GM19372 (cell line): ENCODE results near the gene TICAM1.
A peak's percentile ranks its signal among the peaks of the same experiment; 100 is the strongest.
"Not testable (repeated sequence)": the region's sequence is repeated elsewhere in the genome, so short reads cannot be mapped to it uniquely, and the experiment has no call there.

ENCODE experiments used
- ATAC-seq: cut with Tn5 transposase; IDR thresholded peaks from one replicate; pipeline ENCODE4 v1.9.1; 2021; ENCODE audit warnings: mild to moderate bottlenecking, low read depth, moderate library complexity; ENCODE audit not compliant: unreplicated experiment

The TICAM1 gene

GRCh38 chr19:4807188-4807587 lies 24.3 kb downstream of the TICAM1 start:
- no peak for ATAC-seq

GRCh38 chr19:4806384-4806783 lies 25.1 kb downstream of the TICAM1 start:
- no peak for ATAC-seq

- ATAC-seq, result not testable (repeated sequence)
These were observed 26.4 kb downstream of the TICAM1 start for GRCh38 chr19:4805140-4805539.

- ATAC-seq, result no peak
These were observed 27.5 kb downstream of the TICAM1 start for GRCh38 chr19:4803736-4804695.

GRCh38 chr19:4802711-4803110 lies 28.8 kb downstream of the TICAM1 start:
- ATAC-seq, result no peak

- ATAC-seq, result no peak
These were observed 30.4 kb downstream of the TICAM1 start for GRCh38 chr19:4801085-4801619.

GRCh38 chr19:4800591-4801081 lies 30.9 kb downstream of the TICAM1 start:
- no peak for ATAC-seq

- no peak for ATAC-seq
These were observed 36.1 kb downstream of the TICAM1 start for GRCh38 chr19:4795400-4795799.

GRCh38 chr19:4794971-4795370 lies 36.5 kb downstream of the TICAM1 start:
- ATAC-seq, result no peak

GRCh38 chr19:4793278-4793677 lies 38.2 kb downstream of the TICAM1 start:
- ATAC-seq, result not testable (repeated sequence)

- not testable (repeated sequence) for ATAC-seq
These were observed 38.7 kb downstream of the TICAM1 start for GRCh38 chr19:4792866-4793195.

- not testable (repeated sequence) for ATAC-seq
These were observed 39.3 kb downstream of the TICAM1 start for GRCh38 chr19:4792019-4792865.

GRCh38 chr19:4791183-4792018 lies 40.1 kb downstream of the TICAM1 start, which contains the start of gene FEM1A:
Gene FEM1A (plus strand): TSS chr19:4791734. CDS start chr19:4791855, 121 bp downstream.
- ATAC-seq, result peak; percentile 92

GRCh38 chr19:4786412-4787016 lies 45.0 kb downstream of the TICAM1 start:
- ATAC-seq, result not testable (repeated sequence)

GRCh38 chr19:4781801-4782200 lies 49.7 kb downstream of the TICAM1 start:
- ATAC-seq, result no peak

- no peak for ATAC-seq
These were observed 50.7 kb downstream of the TICAM1 start for GRCh38 chr19:4780860-4781259.

- not testable (repeated sequence) for ATAC-seq
These were observed 53.4 kb downstream of the TICAM1 start for GRCh38 chr19:4778124-4778523.

GRCh38 chr19:4776436-4777211 lies 54.9 kb downstream of the TICAM1 start:
- no peak for ATAC-seq
